Neural cell (in vitro differentiated cells): ENCODE results near the gene TMEM132E. TPM values are rescaled to one million over a fixed set of nuclear protein-coding genes. Genes with fewer than 3 reads are reported as not detected.

Experiments used
- H2AFZ ChIP-seq: fragments of 200-600, 300-800 bp; sonication (generic), shearing (Covaris generic); 2 replicates; pipeline ENCODE4 v1.6.0; 2014; ENCODE audit warnings: low read depth, mild to moderate bottlenecking, antibody characterized with exemption, low read length, moderate library complexity
- H3F3A ChIP-seq: fragments of 200-600 bp; shearing (Covaris generic); 2 replicates; pipeline ENCODE4 v1.6.1; 2016; ENCODE audit warnings: mild to moderate bottlenecking, moderate library complexity, mixed read lengths, antibody characterized with exemption, low read length; ENCODE audit not compliant: insufficient read depth, poor library complexity, severe bottlenecking
- H3K27ac ChIP-seq: fragments of 200-600, 300-800 bp; sonication (generic), shearing (Covaris generic); 2 replicates; pipeline ENCODE4 v1.5.1; 2014; ENCODE audit warnings: mild to moderate bottlenecking, low read length, moderate library complexity
- H3K27me3 ChIP-seq: fragments of 300-800, 200-600 bp; sonication (generic), shearing (Covaris generic); 2 replicates; pipeline ENCODE4 v1.6.0; 2014; ENCODE audit warnings: mild to moderate bottlenecking, low read depth, low read length, moderate library complexity; ENCODE audit not compliant: insufficient read depth
- H3K36me3 ChIP-seq: fragments of 300-800, 200-600 bp; sonication (generic), shearing (Covaris generic); 2 replicates; pipeline ENCODE4 v1.5.1; 2014; ENCODE audit warnings: mild to moderate bottlenecking, antibody characterized with exemption, low read length, moderate library complexity; ENCODE audit not compliant: insufficient read depth
- H3K4me2 ChIP-seq: fragments of 300-800, 200-600 bp; sonication (generic), shearing (Covaris generic); 2 replicates; pipeline ENCODE4 v1.6.0; 2014; ENCODE audit warnings: mild to moderate bottlenecking, low read length
- H3K4me3 ChIP-seq: fragments of 300-800, 200-600 bp; sonication (generic), shearing (Covaris generic); 2 replicates; pipeline ENCODE4 v1.5.1; 2014; ENCODE audit warnings: mild to moderate bottlenecking, low read length, moderate library complexity
- H3K79me2 ChIP-seq: fragments of 200-600 bp; shearing (Covaris generic); replicated peaks from 2 replicates; pipeline ENCODE4 v1.6.0; 2014; ENCODE audit warnings: mild to moderate bottlenecking, low read length, moderate library complexity; ENCODE audit not compliant: insufficient read depth
- H3K9ac ChIP-seq: fragments of 300-800, 200-600 bp; sonication (generic), shearing (Covaris generic); 2 replicates; pipeline ENCODE4 v1.6.1; 2016; ENCODE audit warnings: mild to moderate bottlenecking, low read length, mixed read lengths
- H3K9me2 ChIP-seq: fragments of 200-600 bp; shearing (Covaris generic); 2 replicates; pipeline ENCODE4 v1.6.1; 2016; ENCODE audit warnings: mild to moderate bottlenecking, low read length, mixed read lengths; ENCODE audit not compliant: insufficient read depth
- H3K9me3 ChIP-seq: fragments of 200-600, 300-800 bp; sonication (generic), shearing (Covaris generic); 2 replicates; pipeline ENCODE4 v1.6.1; 2016; ENCODE audit warnings: mild to moderate bottlenecking, mixed run types, low read length, moderate library complexity, mixed read lengths
- H4K20me1 ChIP-seq: fragments of 200-600 bp; shearing (Covaris generic); 2 replicates; pipeline ENCODE4 v1.6.1; 2016; ENCODE audit warnings: mild to moderate bottlenecking, mixed run types; ENCODE audit not compliant: insufficient read depth
- EP300 ChIP-seq: fragments of 450-650 bp; conservative IDR thresholded peaks from 2 replicates; pipeline ENCODE4 v1.6.1; 2014; ENCODE audit warnings: antibody characterized with exemption, mild to moderate bottlenecking, moderate library complexity; ENCODE audit not compliant: poor library complexity, severe bottlenecking
- EZH2 ChIP-seq: fragments of 200-600, 300-800 bp; shearing (Covaris generic), sonication (generic); IDR thresholded peaks from 2 replicates; pipeline ENCODE4 v1.6.1; 2014; ENCODE audit warnings: antibody characterized with exemption, low read length, borderline replicate concordance, mild to moderate bottlenecking; ENCODE audit not compliant: insufficient read depth, poor library complexity, severe bottlenecking
- MXI1 ChIP-seq: fragments of 450-650 bp; conservative IDR thresholded peaks from 2 replicates; pipeline ENCODE4 v1.6.1; 2014; ENCODE audit warnings: antibody characterized with exemption, mild to moderate bottlenecking; ENCODE audit not compliant: poor library complexity, severe bottlenecking
- POLR2AphosphoS5 ChIP-seq: IDR thresholded peaks from 2 replicates; pipeline ENCODE4 v1.6.1; 2012
- RAD21 ChIP-seq: fragments of 450-650 bp; conservative IDR thresholded peaks from 2 replicates; pipeline ENCODE4 v1.6.1; 2014; ENCODE audit warnings: antibody characterized with exemption, mild to moderate bottlenecking, moderate library complexity
- SMC3 ChIP-seq: fragments of 450-650 bp; conservative IDR thresholded peaks from 2 replicates; pipeline ENCODE4 v1.6.1; 2014; ENCODE audit warnings: antibody characterized with exemption, mild to moderate bottlenecking, moderate library complexity; ENCODE audit not compliant: poor library complexity
- TAF1 ChIP-seq: IDR thresholded peaks from 2 replicates; pipeline ENCODE4 v1.6.1; 2012; ENCODE audit warnings: low read depth
- polyA plus RNA-seq: library from polyadenylated mRNA; depleted of rRNA; stranded (reverse); fragments of >200 nt; gene quantifications from 2 replicates; pipeline ENCODE4 v1.2.3, GENCODE V29; 2014
- TF ChIP-seq, protein P1 (sequence below): IDR thresholded peaks from 2 replicates; pipeline ENCODE4 v1.6.1; 2012; ENCODE audit warnings: borderline replicate concordance
- TF ChIP-seq, protein P2 (sequence below): fragments of 450-650 bp; IDR thresholded peaks from 2 replicates; pipeline ENCODE4 v1.5.1; 2014; ENCODE audit warnings: antibody characterized with exemption, mild to moderate bottlenecking, moderate library complexity; ENCODE audit not compliant: poor library complexity, severe bottlenecking

TMEM132E gene
- polyA plus RNA-seq, 1 donor from 2014 or later, result 1.8 TPM

DNA sequence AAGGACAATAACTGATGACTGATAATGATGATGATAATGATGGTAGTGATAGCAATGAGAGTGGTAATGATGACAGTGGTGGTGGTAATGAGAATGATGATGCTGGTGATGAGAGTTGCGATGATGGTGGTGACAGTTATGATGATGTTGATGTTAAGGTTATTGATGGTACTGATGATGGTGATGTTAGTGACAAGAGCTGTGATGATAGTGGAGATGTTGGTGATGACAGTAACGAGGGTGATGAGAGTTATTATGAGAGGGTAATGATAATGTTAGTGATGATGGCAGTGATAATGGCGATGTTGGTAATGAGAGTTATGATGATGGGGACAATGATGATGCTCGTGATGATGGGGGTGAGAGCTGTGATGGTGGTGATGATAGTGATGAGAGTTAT is 13.2 kb upstream of the TMEM132E start:
- no peak overlapping the region for H3K4me2 ChIP-seq
- no peaks in the 10 kb centered on the region for H3K36me3 ChIP-seq
- H3F3A ChIP-seq, result no peaks in the 10 kb centered on the region
- no peak overlapping the region for H3K4me3 ChIP-seq
- no peak overlapping the region for H2AFZ ChIP-seq
- H3K9me3 ChIP-seq, result no peaks in the 10 kb centered on the region
- peaks cover 7% of the 10 kb centered on the region for H3K27me3 ChIP-seq
- TF ChIP-seq EZH2 (no peak), POLR2AphosphoS5 (no peak), MXI1 (no peak)
- TF ChIP-seq, protein P1, sequence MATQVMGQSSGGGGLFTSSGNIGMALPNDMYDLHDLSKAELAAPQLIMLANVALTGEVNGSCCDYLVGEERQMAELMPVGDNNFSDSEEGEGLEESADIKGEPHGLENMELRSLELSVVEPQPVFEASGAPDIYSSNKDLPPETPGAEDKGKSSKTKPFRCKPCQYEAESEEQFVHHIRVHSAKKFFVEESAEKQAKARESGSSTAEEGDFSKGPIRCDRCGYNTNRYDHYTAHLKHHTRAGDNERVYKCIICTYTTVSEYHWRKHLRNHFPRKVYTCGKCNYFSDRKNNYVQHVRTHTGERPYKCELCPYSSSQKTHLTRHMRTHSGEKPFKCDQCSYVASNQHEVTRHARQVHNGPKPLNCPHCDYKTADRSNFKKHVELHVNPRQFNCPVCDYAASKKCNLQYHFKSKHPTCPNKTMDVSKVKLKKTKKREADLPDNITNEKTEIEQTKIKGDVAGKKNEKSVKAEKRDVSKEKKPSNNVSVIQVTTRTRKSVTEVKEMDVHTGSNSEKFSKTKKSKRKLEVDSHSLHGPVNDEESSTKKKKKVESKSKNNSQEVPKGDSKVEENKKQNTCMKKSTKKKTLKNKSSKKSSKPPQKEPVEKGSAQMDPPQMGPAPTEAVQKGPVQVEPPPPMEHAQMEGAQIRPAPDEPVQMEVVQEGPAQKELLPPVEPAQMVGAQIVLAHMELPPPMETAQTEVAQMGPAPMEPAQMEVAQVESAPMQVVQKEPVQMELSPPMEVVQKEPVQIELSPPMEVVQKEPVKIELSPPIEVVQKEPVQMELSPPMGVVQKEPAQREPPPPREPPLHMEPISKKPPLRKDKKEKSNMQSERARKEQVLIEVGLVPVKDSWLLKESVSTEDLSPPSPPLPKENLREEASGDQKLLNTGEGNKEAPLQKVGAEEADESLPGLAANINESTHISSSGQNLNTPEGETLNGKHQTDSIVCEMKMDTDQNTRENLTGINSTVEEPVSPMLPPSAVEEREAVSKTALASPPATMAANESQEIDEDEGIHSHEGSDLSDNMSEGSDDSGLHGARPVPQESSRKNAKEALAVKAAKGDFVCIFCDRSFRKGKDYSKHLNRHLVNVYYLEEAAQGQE, result no peak
- TF ChIP-seq, protein P2, sequence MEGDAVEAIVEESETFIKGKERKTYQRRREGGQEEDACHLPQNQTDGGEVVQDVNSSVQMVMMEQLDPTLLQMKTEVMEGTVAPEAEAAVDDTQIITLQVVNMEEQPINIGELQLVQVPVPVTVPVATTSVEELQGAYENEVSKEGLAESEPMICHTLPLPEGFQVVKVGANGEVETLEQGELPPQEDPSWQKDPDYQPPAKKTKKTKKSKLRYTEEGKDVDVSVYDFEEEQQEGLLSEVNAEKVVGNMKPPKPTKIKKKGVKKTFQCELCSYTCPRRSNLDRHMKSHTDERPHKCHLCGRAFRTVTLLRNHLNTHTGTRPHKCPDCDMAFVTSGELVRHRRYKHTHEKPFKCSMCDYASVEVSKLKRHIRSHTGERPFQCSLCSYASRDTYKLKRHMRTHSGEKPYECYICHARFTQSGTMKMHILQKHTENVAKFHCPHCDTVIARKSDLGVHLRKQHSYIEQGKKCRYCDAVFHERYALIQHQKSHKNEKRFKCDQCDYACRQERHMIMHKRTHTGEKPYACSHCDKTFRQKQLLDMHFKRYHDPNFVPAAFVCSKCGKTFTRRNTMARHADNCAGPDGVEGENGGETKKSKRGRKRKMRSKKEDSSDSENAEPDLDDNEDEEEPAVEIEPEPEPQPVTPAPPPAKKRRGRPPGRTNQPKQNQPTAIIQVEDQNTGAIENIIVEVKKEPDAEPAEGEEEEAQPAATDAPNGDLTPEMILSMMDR, result no peak
- H3K79me2 ChIP-seq, result no peaks in the 10 kb centered on the region
- no peaks in the 10 kb centered on the region for H3K9me2 ChIP-seq
- no peak overlapping the region for H3K27ac ChIP-seq
- H3K9ac ChIP-seq, result no peak overlapping the region
- H4K20me1 ChIP-seq, result no peaks in the 10 kb centered on the region

DNA sequence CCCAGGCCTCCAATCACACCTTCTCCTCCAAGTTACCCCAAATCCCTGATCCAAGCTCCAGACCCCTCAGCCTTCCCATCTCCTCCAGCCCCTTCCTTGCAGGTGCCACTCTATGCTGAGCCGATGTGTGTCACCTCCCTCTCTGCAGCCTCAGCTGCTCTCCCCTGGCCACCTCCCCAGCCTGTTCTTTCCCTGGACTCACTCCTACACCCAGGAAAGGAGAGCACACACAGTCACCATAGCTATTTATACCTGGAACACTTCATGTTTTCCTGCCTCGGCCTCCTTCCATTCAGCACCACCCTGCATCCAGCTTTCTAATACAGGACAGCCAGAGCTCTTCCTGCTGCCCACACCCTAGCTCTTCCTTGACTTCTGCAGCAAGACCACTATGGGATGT is 12.5 kb upstream of the TMEM132E start:
- Histone ChIP-seq H3K27ac (no peak overlapping the region), H3K27me3 (peaks cover 7% of the 10 kb centered on the region), H3K9ac (no peak overlapping the region), H3K36me3 (no peaks in the 10 kb centered on the region), H3K79me2 (no peaks in the 10 kb centered on the region), H3K9me2 (no peaks in the 10 kb centered on the region), H3K4me2 (no peak overlapping the region), H4K20me1 (no peaks in the 10 kb centered on the region), H3K9me3 (no peaks in the 10 kb centered on the region), H3F3A (no peaks in the 10 kb centered on the region), H3K4me3 (no peak overlapping the region), H2AFZ (no peak overlapping the region)
- TF ChIP-seq TAF1 (no peak), POLR2AphosphoS5 (no peak), MXI1 (no peak), EZH2 (no peak), SMC3 (no peak), RAD21 (no peak), EP300 (no peak)
- TF ChIP-seq, protein P1, result no peak
- TF ChIP-seq, protein P2, result no peak
